Testis (tissue), 3 donors: ENCODE results near the gene CACNA1D. TPM values are rescaled to one million over a fixed set of nuclear protein-coding genes. Genes with fewer than 3 reads are reported as not detected.
"Not testable (repeated sequence)": the region's sequence is repeated elsewhere in the genome, so short reads cannot be mapped to it uniquely, and the experiment has no call there.

ENCODE experiments used
- DNase-seq: peaks from one replicate; pipeline ENCODE4 v3.0.0-alpha.2; 2019
- H3K27ac ChIP-seq, 2 donors: fragments of 200-600 bp; sonication (generic); one replicate each; pipeline ENCODE4 v1.5.1; 2019
- H3K27me3 ChIP-seq: fragments of 200-600 bp; sonication (generic); one replicate; pipeline ENCODE4 v1.5.1; 2019
- H3K36me3 ChIP-seq: fragments of 200-600 bp; sonication (generic); one replicate; pipeline ENCODE4 v1.5.1; 2017; ENCODE audit warnings: low read depth; ENCODE audit errors: missing control alignments
- H3K4me1 ChIP-seq: fragments of 200-600 bp; sonication (generic); one replicate; pipeline ENCODE4 v1.5.1; 2019
- H3K4me3 ChIP-seq, 2 donors: fragments of 200-600 bp; sonication (generic); one replicate each; pipeline ENCODE4 v1.5.1; 2017 to 2019
- H3K9me3 ChIP-seq: fragments of 200-600 bp; sonication (generic); one replicate; pipeline ENCODE4 v1.5.1; 2017
- CTCF ChIP-seq, 3 experiments: fragments of 450-650 bp in 2 of 3; fragments of 200-600 bp in 1 of 3; sonication (generic) in 1 of 3; IDR thresholded peaks; one replicate each; pipeline ENCODE4 v1.5.1; 2016 to 2019; ENCODE audit warnings: antibody characterized with exemption in 3 of 3, mild to moderate bottlenecking in 2 of 3, moderate library complexity in 1 of 3
- POLR2A ChIP-seq: fragments of 450-650 bp; IDR thresholded peaks from one replicate; pipeline ENCODE4 v1.6.1; 2017; ENCODE audit warnings: antibody characterized with exemption, mild to moderate bottlenecking, moderate library complexity
- WGBS, 2 donors: methylation state at CpG; one replicate each; pipeline ENCODE4 v1.1.5; 2018; 5-methylcytosine and 5-hydroxymethylcytosine counted together
- intact Hi-C: fragments of 100-400 bp; cut with DNase I; formaldehyde crosslinking; loops from one replicate; pipeline ENCODE4 v1.15.1; 2023; ENCODE audit warnings: low total_unique reads
- polyA plus RNA-seq: library from polyadenylated mRNA; stranded (reverse); fragments of 350-450 nt; fragmentation: Illumina TruSeq; extraction: RNeasy Lipid Tissue Mini Kit (QIAGEN cat#74804); gene quantifications from one replicate; pipeline ENCODE4 v1.2.3, GENCODE V29; 2014; ENCODE audit warnings: low read depth, low replicate concordance; ENCODE audit not compliant: insufficient read depth
- total RNA-seq, 2 donors: library from RNA; depleted of rRNA; stranded (reverse); fragments of >200 nt; gene quantifications; one replicate each; pipeline ENCODE4 v1.2.3, GENCODE V29; 2016

The CACNA1D gene
- total and polyA plus RNA-seq, 3 donors from 2014 or later = 8.0 to 39.0 (median 37.6) TPM

GRCh38 chr3:53635041-53635440, 140.6 kb downstream of the CACNA1D start:
- TF ChIP-seq POLR2A (no peak), CTCF (IDR thresholded peaks at IDR 0.05) (no peak)
- H3K4me3 ChIP-seq = no peak overlapping the region
- intact Hi-C loops = no loop called here

GRCh38 chr3:53638806-53639205, 144.4 kb downstream of the CACNA1D start:
- H3K27me3 ChIP-seq, H3K36me3 ChIP-seq, H3K4me1 ChIP-seq, H3K27ac ChIP-seq, DNase-seq, H3K9me3 ChIP-seq, H3K4me3 ChIP-seq, intact Hi-C loops: not testable (repeated sequence)
- 71 to 79% methylated on average over 3 to 4 of the region's 4 CpGs for WGBS, 2 donors

More at GRCh38 chr3:53635041-53635440, 140.6 kb downstream of the CACNA1D start:
- Histone ChIP-seq H3K27me3 (no peaks in the 10 kb centered on the region), H3K27ac (no peak overlapping the region), H3K4me1 (no peaks in the 10 kb centered on the region), H3K36me3 (no peaks in the 10 kb centered on the region), H3K9me3 (no peaks in the 10 kb centered on the region)
- no peak for DNase-seq
- WGBS, 2 donors = 84 to 96% methylated on average over 3 of the region's 3 CpGs

- TF ChIP-seq CTCF (IDR thresholded peaks at IDR 0.05) (no peak), POLR2A (no peak)
- no peak overlapping the region for H3K4me3 ChIP-seq
- no peak for DNase-seq
- no peaks in the 10 kb centered on the region for H3K9me3 ChIP-seq
- no peaks in the 10 kb centered on the region for H3K36me3 ChIP-seq
- no peaks in the 10 kb centered on the region for H3K27me3 ChIP-seq
- 84 to 92% methylated on average over 5 of the region's 5 CpGs for WGBS, 2 donors
- H3K27ac ChIP-seq = no peak overlapping the region
- no peaks in the 10 kb centered on the region for H3K4me1 ChIP-seq
- intact Hi-C loops = no loop called here
Measured at GRCh38 chr3:53641397-53641796, 147.0 kb downstream of the CACNA1D start.

GRCh38 chr3:53642211-53642610, 147.8 kb downstream of the CACNA1D start:
- no peaks in the 10 kb centered on the region for H3K36me3 ChIP-seq
- 73 to 83% methylated on average over 4 of the region's 4 CpGs for WGBS, 2 donors
- intact Hi-C loops = no loop called here
- no peaks in the 10 kb centered on the region for H3K27me3 ChIP-seq
- H3K9me3 ChIP-seq = no peaks in the 10 kb centered on the region
- no peak overlapping the region for H3K27ac ChIP-seq
- no peak overlapping the region for H3K4me3 ChIP-seq
- no peak for DNase-seq
- TF ChIP-seq POLR2A (no peak), CTCF (IDR thresholded peaks at IDR 0.05) (no peak)
- H3K4me1 ChIP-seq = no peaks in the 10 kb centered on the region

- no peaks in the 10 kb centered on the region for H3K36me3 ChIP-seq
- TF ChIP-seq POLR2A = no peak
- no peak for TF ChIP-seq CTCF (IDR thresholded peaks at IDR 0.05)
- no peaks in the 10 kb centered on the region for H3K9me3 ChIP-seq
- intact Hi-C loops = no loop called here
- no peak overlapping the region for H3K4me3 ChIP-seq
- DNase-seq = no peak
- WGBS, 2 donors = 80 to 87% methylated on average over 4 of the region's 4 CpGs
- H3K27ac ChIP-seq = no peak overlapping the region
- H3K4me1 ChIP-seq = peaks cover 2% of the 10 kb centered on the region
- no peaks in the 10 kb centered on the region for H3K27me3 ChIP-seq
Measured at GRCh38 chr3:53643757-53644156, 149.3 kb downstream of the CACNA1D start.
